OCI-LY7 (cell line): ENCODE measurements around the gene ASPM. TPM values are rescaled to one million over a fixed set of nuclear protein-coding genes. Genes with fewer than 3 reads are reported as not detected.

Experiments
- BruUV-seq: library from RNA; stranded (reverse); fragments of 400-500 nt; replicated peaks from 2 replicates; lab custom pipeline; 2021; lab: Mats Ljungman, UMichigan
- CTCF ChIA-PET: fragments of 300-600 bp; sonication (Branson Sonifier 250); formaldehyde crosslinking; loops from one replicate; lab custom pipeline; 2022; ENCODE audit warnings: antibody characterized with exemption; ENCODE audit not compliant: unreplicated experiment; lab: Charles Lee
- POLR2A ChIA-PET: fragments of 300-600 bp; sonication (Branson Sonifier 250); formaldehyde crosslinking; loops from one replicate; lab custom pipeline; 2022; ENCODE audit warnings: antibody characterized with exemption; lab: Charles Lee
- DNase-seq: peaks from one replicate; pipeline ENCODE4 v3.0.0-alpha.2; 2015; ENCODE audit warnings: low spot score
- H2AFZ ChIP-seq: fragments of 200-600 bp; sonication (generic), shearing (Covaris generic); 2 replicates; pipeline ENCODE4 v1.6.1; 2014; ENCODE audit warnings: mild to moderate bottlenecking, antibody characterized with exemption, low read length, moderate library complexity
- H3K27ac ChIP-seq: fragments of 200-600 bp; sonication (generic); 2 replicates; pipeline ENCODE4 v1.5.1; 2014; ENCODE audit warnings: mixed run types, low read depth, mild to moderate bottlenecking, moderate library complexity, low read length, inconsistent platforms; ENCODE audit not compliant: poor library complexity, severe bottlenecking
- H3K36me3 ChIP-seq: fragments of 200-600 bp; sonication (generic); 2 replicates; pipeline ENCODE4 v1.6.1; 2014; ENCODE audit warnings: mild to moderate bottlenecking, antibody characterized with exemption, low read length, moderate library complexity, mixed read lengths; ENCODE audit not compliant: insufficient read depth
- H3K4me1 ChIP-seq: fragments of 200-600 bp; sonication (generic); 2 replicates; pipeline ENCODE4 v1.5.1; 2014; ENCODE audit warnings: mild to moderate bottlenecking, low read length; ENCODE audit not compliant: insufficient read depth, poor library complexity, severe bottlenecking
- H3K4me2 ChIP-seq: fragments of 200-600 bp; sonication (generic); 2 replicates; pipeline ENCODE4 v1.6.1; 2014; ENCODE audit warnings: mild to moderate bottlenecking, low read length
- H3K4me3 ChIP-seq: fragments of 200-600 bp; sonication (generic); 2 replicates; pipeline ENCODE4 v1.5.1; 2014; ENCODE audit warnings: mild to moderate bottlenecking, low read depth, low read length; ENCODE audit not compliant: poor library complexity, severe bottlenecking
- H3K79me2 ChIP-seq: fragments of 200-600 bp; sonication (generic); 2 replicates; pipeline ENCODE4 v1.6.1; 2016; ENCODE audit warnings: low read depth, mild to moderate bottlenecking, low read length, moderate library complexity, mixed read lengths; ENCODE audit not compliant: insufficient read depth
- H3K9me2 ChIP-seq: fragments of 200-600 bp; sonication (generic); 2 replicates; pipeline ENCODE4 v1.6.1; 2016; ENCODE audit warnings: mild to moderate bottlenecking, low read length, mixed read lengths; ENCODE audit not compliant: insufficient read depth
- H3K9me3 ChIP-seq: fragments of 200-600 bp; sonication (generic); 2 replicates; pipeline ENCODE4 v1.6.1; 2014; ENCODE audit warnings: mild to moderate bottlenecking, mixed run types, low read length, mixed read lengths
- H4K20me1 ChIP-seq: fragments of 200-600 bp; sonication (generic); 2 replicates; pipeline ENCODE4 v1.6.1; 2014; ENCODE audit warnings: mild to moderate bottlenecking, antibody characterized with exemption, low read length, moderate library complexity, mixed read lengths; ENCODE audit not compliant: insufficient read depth
- EZH2phosphoT487 ChIP-seq: fragments of 200-600 bp; sonication (generic); IDR thresholded peaks from 2 replicates; pipeline ENCODE4 v1.6.1; 2018; ENCODE audit warnings: low read depth, borderline replicate concordance, mild to moderate bottlenecking, mixed run types, antibody characterized with exemption, low read length, moderate library complexity, mixed read lengths
- intact Hi-C: fragments of 100-400 bp; cut with micrococcal nuclease; formaldehyde crosslinking; loops from one replicate; pipeline ENCODE4 v1.10.0; 2022; ENCODE audit not compliant: unreplicated experiment
- total RNA-seq, 2 experiments: library from RNA; depleted of rRNA in 1 of 2; stranded (reverse); fragments of >200 nt in 1 of 2; shearing (Covaris generic) in 1 of 2; gene quantifications; 2 replicates each; pipeline ENCODE4 v1.2.3, GENCODE V29; 2014 to 2022
- TF ChIP-seq, protein P1 (sequence below): fragments of 200-600 bp; sonication (generic); conservative IDR thresholded peaks from 2 replicates; pipeline ENCODE4 v1.5.1; 2014; ENCODE audit warnings: mild to moderate bottlenecking, antibody characterized with exemption, low read length, moderate library complexity, mixed read lengths

ASPM gene
- total RNA-seq, 2 experiments from 2014 or later = 76.8 to 88.6 TPM

GRCh38 chr1:197184190-197184589, 37.7 kb upstream of the ASPM start:
- ChIA-PET POLR2A (no interaction called here), CTCF (no interaction called here)
- H3K79me2 ChIP-seq = peaks cover 14% of the 10 kb centered on the region; the same call in 1 of the 2 replicates
- no peak overlapping the region for H3K27ac ChIP-seq
- no peak overlapping the region for H3K4me3 ChIP-seq
- H3K9me3 ChIP-seq = 0 out of 2 replicates have a peak, but pooled peaks cover 9% of the 10 kb centered on the region
- H3K36me3 ChIP-seq = peaks cover 83% of the 10 kb centered on the region
- no TSS peak for BruUV-seq
- DNase-seq = no peak
- peaks cover 25% of the 10 kb centered on the region for H3K4me1 ChIP-seq
- no peak overlapping the region for H3K4me2 ChIP-seq
- no peak for TF ChIP-seq EZH2phosphoT487
- TF ChIP-seq, protein P1, sequence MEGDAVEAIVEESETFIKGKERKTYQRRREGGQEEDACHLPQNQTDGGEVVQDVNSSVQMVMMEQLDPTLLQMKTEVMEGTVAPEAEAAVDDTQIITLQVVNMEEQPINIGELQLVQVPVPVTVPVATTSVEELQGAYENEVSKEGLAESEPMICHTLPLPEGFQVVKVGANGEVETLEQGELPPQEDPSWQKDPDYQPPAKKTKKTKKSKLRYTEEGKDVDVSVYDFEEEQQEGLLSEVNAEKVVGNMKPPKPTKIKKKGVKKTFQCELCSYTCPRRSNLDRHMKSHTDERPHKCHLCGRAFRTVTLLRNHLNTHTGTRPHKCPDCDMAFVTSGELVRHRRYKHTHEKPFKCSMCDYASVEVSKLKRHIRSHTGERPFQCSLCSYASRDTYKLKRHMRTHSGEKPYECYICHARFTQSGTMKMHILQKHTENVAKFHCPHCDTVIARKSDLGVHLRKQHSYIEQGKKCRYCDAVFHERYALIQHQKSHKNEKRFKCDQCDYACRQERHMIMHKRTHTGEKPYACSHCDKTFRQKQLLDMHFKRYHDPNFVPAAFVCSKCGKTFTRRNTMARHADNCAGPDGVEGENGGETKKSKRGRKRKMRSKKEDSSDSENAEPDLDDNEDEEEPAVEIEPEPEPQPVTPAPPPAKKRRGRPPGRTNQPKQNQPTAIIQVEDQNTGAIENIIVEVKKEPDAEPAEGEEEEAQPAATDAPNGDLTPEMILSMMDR = no peak
- peaks cover 7% of the 10 kb centered on the region; the same call in 1 of the 2 replicates for H4K20me1 ChIP-seq
- no peak overlapping the region for H2AFZ ChIP-seq
- intact Hi-C loops = loop anchor here (5.0 to 10.0 kb wide), 2 partner anchors 143 to 331 kb away; no protein-coding TSS in a partner anchor
- H3K9me2 ChIP-seq = no peaks in the 10 kb centered on the region

DNA sequence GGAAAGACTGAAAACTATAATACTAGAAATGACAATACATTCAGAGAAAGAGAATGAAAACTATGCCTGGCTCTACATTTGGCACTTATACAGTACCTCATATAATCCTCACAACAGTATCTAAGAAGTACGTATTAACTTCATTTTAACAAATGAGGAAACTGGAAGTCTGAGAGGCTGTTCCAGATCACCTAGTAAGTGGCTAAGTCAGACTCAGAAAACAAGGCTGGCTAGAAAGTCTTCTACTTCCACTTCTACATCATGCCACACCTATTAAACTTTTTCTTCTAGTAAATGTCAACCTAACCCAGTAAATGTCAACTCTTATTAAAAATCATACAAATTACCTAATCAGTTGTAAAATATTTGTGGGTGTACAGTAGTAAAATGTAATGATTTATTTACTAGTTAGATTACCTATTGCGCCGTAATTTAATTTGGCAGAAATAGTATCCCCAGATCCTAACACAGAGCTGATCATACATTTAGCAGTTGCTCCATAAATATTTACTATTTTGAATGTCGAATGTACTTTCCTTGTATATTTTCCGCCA, 36.8 kb upstream of the ASPM start:
- Histone ChIP-seq H3K4me1 (peaks cover 25% of the 10 kb centered on the region), H3K4me3 (no peak overlapping the region), H3K9me2 (no peaks in the 10 kb centered on the region), H3K4me2 (peak overlapping the region; percentile 59; the same call in 1 of the 2 replicates), H2AFZ (no peak overlapping the region), H3K36me3 (peaks cover 83% of the 10 kb centered on the region), H4K20me1 (peaks cover 7% of the 10 kb centered on the region; the same call in 1 of the 2 replicates), H3K27ac (no peak overlapping the region), H3K9me3 (0 out of 2 replicates have a peak, but pooled peaks cover 9% of the 10 kb centered on the region), H3K79me2 (peaks cover 14% of the 10 kb centered on the region; the same call in 1 of the 2 replicates)
- intact Hi-C loops = loop anchor here (5.0 to 10.0 kb wide), 2 partner anchors 144 to 332 kb away; no protein-coding TSS in a partner anchor
- no TSS peak for BruUV-seq
- DNase-seq = no peak
- ChIA-PET CTCF (no interaction called here), POLR2A (interaction anchor here (0.8 kb wide), 1 partner anchor 84 kb away, joined by 4 read pairs; no protein-coding TSS in a partner anchor)
- TF ChIP-seq, protein P1 = no peak
- TF ChIP-seq EZH2phosphoT487 = no peak

DNA sequence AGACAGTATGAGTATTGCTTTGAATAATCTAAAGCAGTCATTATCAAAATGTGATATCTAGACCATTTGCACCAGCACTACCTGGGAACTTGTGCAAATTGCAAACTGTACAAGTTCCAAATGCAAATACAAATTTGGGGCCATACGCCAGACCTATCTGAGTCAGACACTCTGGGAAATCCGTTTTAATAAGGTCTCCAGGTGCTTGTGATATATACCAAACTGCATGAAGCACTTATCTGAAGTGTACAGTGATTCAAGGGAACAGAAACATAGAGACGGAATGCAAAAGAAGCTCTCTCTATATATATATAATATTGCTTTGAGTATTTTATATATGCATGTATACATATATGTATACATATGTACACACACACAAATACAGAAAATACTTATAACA, 36.2 kb upstream of the ASPM start:
- intact Hi-C loops = loop anchor here (5.0 to 10.0 kb wide), 2 partner anchors 145 to 332 kb away; no protein-coding TSS in a partner anchor

More for the DNA sequence above, 36.2 kb upstream of the ASPM start:
- Histone ChIP-seq H3K4me2 (peak overlapping the region; percentile 59), H3K4me3 (no peak overlapping the region), H2AFZ (no peak overlapping the region), H3K9me2 (no peaks in the 10 kb centered on the region), H3K9me3 (0 out of 2 replicates have a peak, but pooled peaks cover 9% of the 10 kb centered on the region), H3K36me3 (peaks cover 78% of the 10 kb centered on the region), H3K4me1 (peaks cover 25% of the 10 kb centered on the region), H4K20me1 (peaks cover 7% of the 10 kb centered on the region; the same call in 1 of the 2 replicates), H3K27ac (no peak overlapping the region), H3K79me2 (peaks cover 14% of the 10 kb centered on the region; the same call in 1 of the 2 replicates)
- CTCF ChIA-PET = no interaction called here
- TF ChIP-seq, protein P1 = no peak
- no peak for TF ChIP-seq EZH2phosphoT487
- BruUV-seq = no TSS peak
- no peak for DNase-seq
- POLR2A ChIA-PET = no interaction called here
